HG03460 (cell line): Measurements from ENCODE around the gene UQCRQ.
"Not testable (repeated sequence)": the region's sequence is repeated elsewhere in the genome, so short reads cannot be mapped to it uniquely, and the experiment has no call there.

Source experiments
- ATAC-seq: cut with Tn5 transposase; IDR thresholded peaks from one replicate; pipeline ENCODE4 v1.9.1; 2021; ENCODE audit not compliant: unreplicated experiment

Gene UQCRQ

GRCh38 chr5:132832612-132833011 lies 33.8 kb upstream of the UQCRQ start:
- ATAC-seq = no peak

- no peak for ATAC-seq
Observed at GRCh38 chr5:132834057-132834456, 32.4 kb upstream of the UQCRQ start.

- ATAC-seq = no peak
Observed at GRCh38 chr5:132836852-132837251, 29.6 kb upstream of the UQCRQ start.

GRCh38 chr5:132837868-132838267 lies 28.6 kb upstream of the UQCRQ start:
- no peak for ATAC-seq

- ATAC-seq = no peak
Observed at GRCh38 chr5:132838516-132839282, 27.7 kb upstream of the UQCRQ start.

- ATAC-seq = no peak
Observed at GRCh38 chr5:132839426-132840301, 26.8 kb upstream of the UQCRQ start.

- ATAC-seq = no peak
Observed at GRCh38 chr5:132840313-132840712, 26.1 kb upstream of the UQCRQ start.

GRCh38 chr5:132840896-132841295 lies 25.5 kb upstream of the UQCRQ start:
- no peak for ATAC-seq

GRCh38 chr5:132841305-132841704 lies 25.1 kb upstream of the UQCRQ start:
- no peak for ATAC-seq

- ATAC-seq = no peak
Observed at GRCh38 chr5:132848270-132848669, 18.2 kb upstream of the UQCRQ start.

GRCh38 chr5:132849347-132849746 lies 17.1 kb upstream of the UQCRQ start:
- no peak for ATAC-seq

- no peak for ATAC-seq
Observed at GRCh38 chr5:132850066-132850465, 16.4 kb upstream of the UQCRQ start.

GRCh38 chr5:132853323-132853722 lies 13.1 kb upstream of the UQCRQ start:
- ATAC-seq = no peak

- no peak for ATAC-seq
Observed at GRCh38 chr5:132853790-132854189, 12.7 kb upstream of the UQCRQ start.

- ATAC-seq = no peak
Observed at GRCh38 chr5:132854301-132854700, 12.1 kb upstream of the UQCRQ start.

- ATAC-seq = not testable (repeated sequence)
Observed at GRCh38 chr5:132854992-132855391, 11.4 kb upstream of the UQCRQ start.

- ATAC-seq = no peak
Observed at GRCh38 chr5:132856011-132856410, 10.4 kb upstream of the UQCRQ start.

GRCh38 chr5:132859889-132860437 lies 6.5 kb upstream of the UQCRQ start:
- no peak for ATAC-seq

- ATAC-seq = no peak
Observed at GRCh38 chr5:132860742-132861141, 5.7 kb upstream of the UQCRQ start.

GRCh38 chr5:132865668-132866341 lies 637 bp upstream of the UQCRQ start:
- peak; percentile 20 for ATAC-seq

GRCh38 chr5:132867046-132867451 lies 607 bp downstream of the UQCRQ start:
- peak; percentile 16 for ATAC-seq
